GM18873 (cell line): ENCODE results near the gene NPC1L1.
"Not testable (repeated sequence)": the region's sequence is repeated elsewhere in the genome, so short reads cannot be mapped to it uniquely, and the experiment has no call there.

ENCODE experiments used
- ATAC-seq: cut with Tn5 transposase; IDR thresholded peaks from one replicate; pipeline ENCODE4 v1.9.1; 2021; ENCODE audit warnings: mild to moderate bottlenecking, moderate library complexity, moderate number of reproducible peaks; ENCODE audit not compliant: unreplicated experiment, low FRiP score

The NPC1L1 gene

GRCh38 chr7:44565097-44565794 lies 24.1 kb upstream of the NPC1L1 start:
- no peak for ATAC-seq

GRCh38 chr7:44564606-44565005 lies 23.5 kb upstream of the NPC1L1 start:
- no peak for ATAC-seq

GRCh38 chr7:44563171-44563679 lies 22.1 kb upstream of the NPC1L1 start:
- ATAC-seq, result no peak

GRCh38 chr7:44562622-44562962 lies 21.5 kb upstream of the NPC1L1 start:
- not testable (repeated sequence) for ATAC-seq

GRCh38 chr7:44561962-44562621 lies 21.0 kb upstream of the NPC1L1 start:
- ATAC-seq, result no peak

GRCh38 chr7:44561481-44561880 lies 20.4 kb upstream of the NPC1L1 start:
- no peak for ATAC-seq

GRCh38 chr7:44559485-44559884 lies 18.4 kb upstream of the NPC1L1 start:
- no peak for ATAC-seq

GRCh38 chr7:44557485-44557884 lies 16.4 kb upstream of the NPC1L1 start:
- no peak for ATAC-seq

GRCh38 chr7:44555350-44555749 lies 14.2 kb upstream of the NPC1L1 start:
- ATAC-seq, result no peak

GRCh38 chr7:44552473-44553005 lies 11.4 kb upstream of the NPC1L1 start:
- not testable (repeated sequence) for ATAC-seq

GRCh38 chr7:44549457-44549856 lies 8.3 kb upstream of the NPC1L1 start:
- no peak for ATAC-seq

GRCh38 chr7:44548893-44549292 lies 7.8 kb upstream of the NPC1L1 start:
- ATAC-seq, result no peak

GRCh38 chr7:44547536-44548231 lies 6.6 kb upstream of the NPC1L1 start:
- ATAC-seq, result no peak

- no peak for ATAC-seq
These were observed 913 bp upstream of the NPC1L1 start for GRCh38 chr7:44541876-44542610.

GRCh38 chr7:44540592-44541027 lies 520 bp downstream of the NPC1L1 start:
- no peak for ATAC-seq

- ATAC-seq, result no peak
These were observed 1.2 kb downstream of the NPC1L1 start for GRCh38 chr7:44539669-44540506.

GRCh38 chr7:44538798-44539668 lies 2.1 kb downstream of the NPC1L1 start:
- no peak for ATAC-seq

GRCh38 chr7:44538093-44538797 lies 2.9 kb downstream of the NPC1L1 start:
- no peak for ATAC-seq
